Measurements from ENCODE around the gene BRIX1. TPM values are rescaled to one million over a fixed set of nuclear protein-coding genes. Genes with fewer than 3 reads are reported as not detected.

BRIX1 gene
- total RNA-seq, 4 donors from 2014 or later: 14.6 to 57.8 (median 23.8) TPM

DNA sequence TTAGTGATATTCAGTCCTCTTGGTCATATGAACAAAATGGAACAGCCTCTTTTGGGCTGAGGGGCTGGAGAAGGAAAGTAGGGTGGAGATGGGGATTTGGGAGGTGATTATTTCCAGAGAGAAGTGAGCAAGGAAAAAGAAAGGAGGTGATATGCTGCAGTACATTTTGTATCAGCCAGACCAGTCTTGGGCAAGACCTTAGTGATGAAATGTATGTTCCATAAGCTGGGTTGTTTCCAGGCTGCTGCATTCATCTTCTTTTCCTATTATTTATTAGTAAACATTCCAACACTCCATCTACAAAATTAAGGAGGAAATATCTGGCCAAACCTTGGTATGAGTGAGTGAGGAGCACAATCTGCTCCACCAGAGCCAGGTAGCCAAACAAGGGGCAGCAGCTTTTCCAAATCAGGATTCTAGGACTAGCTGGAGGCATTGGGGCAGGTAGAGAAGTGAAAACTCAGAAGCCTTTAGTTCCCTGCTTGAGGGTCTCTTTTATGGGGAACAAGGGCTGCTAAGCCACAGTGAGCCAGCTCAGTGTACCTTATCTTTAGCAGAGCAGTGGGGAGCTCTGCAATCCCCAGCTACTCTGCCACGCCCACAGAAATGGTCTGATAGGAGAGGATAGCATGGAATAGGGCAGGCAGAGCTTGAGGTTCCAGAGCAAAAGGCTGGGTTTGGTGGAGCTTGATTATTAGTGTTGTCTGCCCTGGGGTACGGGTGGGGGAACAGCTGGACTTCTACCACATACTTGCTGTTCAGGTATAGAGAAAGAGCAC, 19.7 kb upstream of the BRIX1 start:
- ATAC-seq (ENCODE audit: low FRiP score): no peak
- no peak for DNase-seq (ENCODE audit: low spot score)
- no peak for TF ChIP-seq CTCF (IDR thresholded peaks at IDR 0.05)

- DNase-seq (ENCODE audit: low spot score): no peak
- ATAC-seq (ENCODE audit: low FRiP score): no peak
- no peak for TF ChIP-seq CTCF (IDR thresholded peaks at IDR 0.05)
These were observed 17.9 kb upstream of the BRIX1 start for GRCh38 chr5:34897646-34898045.

DNA sequence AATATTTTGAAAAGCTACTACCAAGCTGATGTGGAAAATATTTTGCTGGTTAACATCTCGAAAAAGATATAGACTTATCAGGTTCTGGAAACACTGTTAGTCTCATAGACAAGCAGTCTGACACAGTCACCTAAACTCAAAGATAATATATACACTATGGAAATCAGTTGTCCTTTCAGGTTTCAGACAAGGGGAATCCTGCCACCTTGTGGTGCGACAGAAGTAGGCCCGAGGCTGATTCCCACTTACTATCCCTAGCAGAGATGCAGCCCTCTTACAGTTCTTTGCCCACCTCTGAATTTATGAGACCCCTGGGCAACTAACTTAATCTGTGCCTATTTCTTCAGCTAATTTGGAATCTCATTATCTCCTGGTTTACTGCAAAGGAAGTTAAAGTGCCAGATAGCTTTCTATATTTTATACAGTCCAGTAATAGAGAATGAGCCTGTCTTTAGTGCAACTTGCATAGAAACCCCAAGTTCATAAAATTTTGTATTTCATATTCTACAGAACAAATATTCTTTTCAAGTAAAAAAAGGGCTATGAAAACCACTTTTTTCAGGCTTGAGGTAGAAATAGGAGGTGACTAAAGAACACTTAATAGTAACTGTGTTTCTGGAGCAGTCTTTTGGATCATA, 17.1 kb upstream of the BRIX1 start:
- ATAC-seq (ENCODE audit: low FRiP score) (peak; percentile 85), DNase-seq (ENCODE audit: low spot score) (peak; percentile 29)
- TF ChIP-seq CTCF (IDR thresholded peaks at IDR 0.05): peak in 1 of 3 donors; percentile 12

DNA sequence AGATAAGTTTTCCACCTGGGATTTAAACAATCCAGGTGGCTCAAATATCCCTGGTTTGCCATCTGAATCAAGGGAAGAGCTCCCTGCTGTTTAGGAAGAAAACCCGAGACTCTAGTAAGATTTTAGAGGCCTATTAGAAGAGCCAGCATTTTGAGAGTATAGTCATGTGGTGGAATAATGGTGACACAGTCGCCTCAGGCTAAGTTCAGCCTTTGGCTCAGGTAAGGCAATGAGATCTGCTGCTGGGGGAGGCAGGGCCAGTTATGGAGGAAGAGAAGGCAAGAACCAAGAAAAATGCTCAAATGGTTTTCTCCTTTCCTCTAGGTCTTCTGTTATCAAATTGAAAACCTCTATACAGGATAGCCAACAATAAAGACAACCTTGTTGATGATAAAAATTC, 16.4 kb upstream of the BRIX1 start:
- ATAC-seq (ENCODE audit: low FRiP score) (no peak), DNase-seq (ENCODE audit: low spot score) (no peak)
- no peak for TF ChIP-seq CTCF (IDR thresholded peaks at IDR 0.05)

GRCh38 chr5:34900652-34901051, 14.9 kb upstream of the BRIX1 start:
- no peak for TF ChIP-seq CTCF (IDR thresholded peaks at IDR 0.05)
- DNase-seq (ENCODE audit: low spot score) (no peak), ATAC-seq (ENCODE audit: low FRiP score) (no peak)

DNA sequence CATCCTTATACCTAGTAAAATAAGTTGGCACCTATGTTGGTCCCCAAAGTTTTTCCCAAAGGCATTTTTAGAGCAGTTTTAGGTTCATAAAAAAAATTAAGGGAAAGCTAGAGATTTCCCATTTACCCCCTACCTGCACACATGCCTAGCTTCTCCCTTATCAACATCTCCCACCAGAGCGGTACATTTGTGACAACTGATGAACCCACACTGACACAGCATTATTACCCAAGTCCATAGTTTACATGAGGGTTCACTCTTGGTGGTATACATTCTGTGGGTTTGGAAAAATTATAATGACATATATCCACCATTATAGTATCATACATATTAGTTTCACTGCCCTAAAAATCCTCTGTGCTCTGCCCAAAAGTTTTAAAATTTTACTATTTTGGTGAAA, 12.3 kb upstream of the BRIX1 start:
- no peak for TF ChIP-seq CTCF (IDR thresholded peaks at IDR 0.05)
- no peak for DNase-seq (ENCODE audit: low spot score)
- ATAC-seq (ENCODE audit: low FRiP score): no peak

GRCh38 chr5:34905564-34905963, 9.9 kb upstream of the BRIX1 start:
- no peak for DNase-seq (ENCODE audit: low spot score)
- ATAC-seq (ENCODE audit: low FRiP score): no peak
- TF ChIP-seq CTCF (IDR thresholded peaks at IDR 0.05): no peak

Data from omental fat pad (tissue), 4 donors.